Measurements from ENCODE around the gene CTNND2.
"Not testable (repeated sequence)": the region's sequence is repeated elsewhere in the genome, so short reads cannot be mapped to it uniquely, and the experiment has no call there.

The CTNND2 gene

DNA sequence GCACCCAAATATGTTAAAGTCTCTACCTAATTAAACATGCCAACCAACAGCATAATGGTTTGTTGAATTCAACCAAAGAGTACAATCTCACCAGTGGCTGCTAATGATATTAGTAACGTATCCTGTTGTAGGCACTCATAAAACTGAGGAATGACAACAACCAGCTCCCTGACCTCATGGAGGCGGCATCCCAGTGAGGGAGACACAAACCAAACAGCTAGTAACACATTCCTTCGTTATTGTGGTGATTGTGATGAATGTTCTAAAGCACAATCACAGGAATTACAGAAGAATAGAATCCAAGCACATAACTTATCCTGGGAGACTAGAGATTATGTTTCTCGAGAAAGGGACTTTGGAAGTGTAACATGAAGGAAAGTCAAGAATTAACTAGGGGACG, 224.6 kb downstream of the CTNND2 start:
- DNase-seq (ENCODE audit: low read depth) = no peak

DNA sequence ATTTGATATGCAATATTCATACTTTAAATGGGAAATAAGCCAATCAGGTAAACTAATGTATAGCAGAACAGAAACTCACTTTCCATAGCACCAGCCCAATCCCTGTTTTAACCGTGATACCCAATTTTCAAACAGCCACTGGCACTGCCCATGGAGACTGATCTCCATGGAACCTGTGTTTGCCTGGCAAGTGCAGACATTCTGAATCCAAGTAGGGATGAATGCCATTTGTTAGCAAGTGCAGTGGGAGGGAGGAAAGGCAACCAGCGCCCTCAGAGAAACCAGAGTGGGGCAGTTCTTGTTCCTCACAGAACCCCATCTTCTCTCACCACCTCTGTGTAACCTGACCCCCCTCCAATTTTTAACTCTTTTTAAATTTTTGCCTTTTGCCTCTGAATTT, 229.1 kb downstream of the CTNND2 start:
- no peak for DNase-seq (ENCODE audit: low read depth)

DNA sequence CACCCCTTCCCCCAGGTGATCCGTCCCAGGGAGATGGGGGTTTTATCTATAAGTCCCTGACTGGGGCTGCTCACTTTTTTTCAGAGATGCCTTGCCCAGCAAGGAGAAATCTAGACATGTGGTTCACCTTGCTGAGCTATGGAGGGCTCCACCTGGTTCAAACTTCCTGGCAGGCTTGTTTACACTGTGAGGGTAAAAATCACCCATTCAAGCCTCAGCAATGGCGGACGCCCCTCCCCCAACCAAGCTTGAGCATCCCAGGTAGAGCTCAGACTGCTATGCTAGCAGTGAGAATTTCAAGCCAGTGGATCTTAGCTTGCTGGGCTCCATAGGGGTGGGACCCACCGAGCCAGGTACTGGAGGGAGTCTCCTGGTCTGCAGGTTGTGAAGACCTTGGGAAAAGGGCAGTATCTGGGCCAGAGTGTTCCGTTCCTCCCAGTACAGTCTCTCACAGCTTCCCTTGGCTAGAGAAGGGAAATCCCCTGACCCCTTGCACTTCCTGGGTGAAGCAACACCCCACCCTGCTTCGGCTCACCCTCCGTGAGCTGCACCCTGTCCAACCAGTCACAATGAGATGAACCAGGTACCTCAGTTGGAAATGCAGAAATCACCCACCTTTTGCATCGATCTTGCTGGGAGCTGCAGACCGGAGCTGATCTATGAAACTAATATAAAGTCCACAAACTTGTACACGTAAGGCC, 231.7 kb downstream of the CTNND2 start:
- DNase-seq (ENCODE audit: low read depth) = no peak

DNA sequence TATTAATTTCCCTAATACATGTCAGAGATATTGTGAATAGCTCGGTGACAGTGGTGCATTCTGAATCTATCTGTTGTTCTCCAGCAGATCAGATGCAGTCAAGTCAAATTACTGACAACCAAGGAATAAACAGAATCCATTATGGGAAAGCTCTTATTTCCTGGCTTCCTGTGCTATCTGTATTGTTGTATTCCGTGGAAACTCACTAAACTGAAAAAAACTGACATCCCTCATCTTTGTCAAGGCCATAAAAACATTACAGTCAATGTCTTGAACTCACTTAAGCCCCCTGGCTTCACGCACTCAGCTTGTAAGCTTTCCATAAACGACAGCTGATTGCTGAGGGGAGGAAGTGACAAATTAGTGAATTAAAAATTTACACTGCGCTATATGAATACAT, 245.9 kb downstream of the CTNND2 start:
- DNase-seq (ENCODE audit: low read depth) = no peak

DNA sequence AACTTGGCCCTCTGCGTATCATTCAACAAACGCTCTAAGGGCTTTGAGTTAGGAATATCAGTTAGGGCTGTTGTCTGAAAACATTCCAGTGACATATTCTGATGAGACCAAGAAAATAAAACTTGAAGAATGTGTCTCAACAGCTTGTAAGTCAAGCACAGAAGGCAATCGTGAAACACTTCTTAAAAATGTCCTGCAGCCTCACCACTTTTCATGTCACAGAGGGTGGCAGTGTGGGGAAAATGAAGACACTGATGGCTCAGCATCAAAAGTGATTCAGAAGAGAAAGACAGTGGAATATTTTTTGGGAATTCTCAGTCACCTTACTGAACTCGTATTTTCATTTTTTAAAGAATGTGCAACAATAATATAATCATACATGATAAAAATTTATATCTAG, 247.3 kb downstream of the CTNND2 start:
- DNase-seq (ENCODE audit: low read depth) = no peak

DNA sequence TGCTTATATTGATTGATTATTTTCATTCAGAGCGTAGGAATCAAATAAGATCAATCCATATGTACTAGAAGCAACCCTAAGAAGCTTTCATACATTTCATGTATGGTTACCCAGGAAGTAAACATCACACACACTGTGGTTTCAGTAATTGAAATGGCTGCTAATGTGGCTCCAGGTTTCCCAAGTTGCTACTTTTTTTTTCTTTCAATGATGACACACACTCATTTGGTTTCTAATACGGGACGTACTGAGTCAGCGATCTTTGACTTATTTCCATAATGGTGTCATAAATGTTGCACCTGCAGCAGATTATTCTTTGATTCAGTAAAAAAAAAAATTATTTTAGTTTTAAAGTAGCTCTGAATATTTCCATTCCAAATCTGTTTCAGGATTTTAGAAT, 248.6 kb downstream of the CTNND2 start:
- no peak for DNase-seq (ENCODE audit: low read depth)

DNA sequence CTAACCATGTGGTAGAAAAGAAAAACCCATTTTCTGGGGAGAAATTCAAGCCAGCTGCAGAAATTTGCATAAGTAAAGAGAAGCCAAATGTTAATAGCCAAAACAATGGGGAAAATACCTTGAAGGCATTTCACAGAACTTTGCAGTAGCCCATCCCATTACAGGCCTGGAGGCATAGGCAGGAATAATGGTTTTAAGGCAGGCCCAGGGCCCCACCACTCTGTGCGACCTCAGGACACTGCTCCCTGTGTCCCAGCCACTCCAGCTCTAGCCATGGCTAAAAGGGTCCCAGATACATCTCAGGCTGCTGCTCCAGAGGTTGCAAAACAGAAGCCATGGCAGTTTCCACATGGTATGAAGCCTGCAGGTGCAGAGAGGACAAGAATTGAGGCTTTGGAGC, 253.3 kb downstream of the CTNND2 start:
- DNase-seq (ENCODE audit: low read depth) = no peak

DNA sequence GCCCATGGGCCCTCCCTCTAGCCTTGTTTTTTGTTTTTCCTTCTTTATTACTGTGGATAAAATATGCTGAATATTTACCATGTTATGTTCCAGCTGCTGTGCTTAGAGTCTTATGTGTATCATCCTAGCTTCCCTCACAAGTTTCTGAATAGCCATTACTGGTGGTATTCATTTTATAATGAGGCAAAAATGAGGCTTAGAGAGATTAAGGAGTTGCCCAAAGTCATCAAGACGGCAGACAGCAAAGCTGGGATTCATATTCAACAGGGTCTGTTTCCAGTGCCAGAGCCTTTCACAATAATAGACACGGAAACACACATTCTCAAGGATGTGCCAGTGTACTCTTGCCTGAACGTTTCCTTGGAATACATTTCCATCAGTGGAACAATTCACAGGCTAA, 258.1 kb downstream of the CTNND2 start:
- DNase-seq (ENCODE audit: low read depth) = no peak

DNA sequence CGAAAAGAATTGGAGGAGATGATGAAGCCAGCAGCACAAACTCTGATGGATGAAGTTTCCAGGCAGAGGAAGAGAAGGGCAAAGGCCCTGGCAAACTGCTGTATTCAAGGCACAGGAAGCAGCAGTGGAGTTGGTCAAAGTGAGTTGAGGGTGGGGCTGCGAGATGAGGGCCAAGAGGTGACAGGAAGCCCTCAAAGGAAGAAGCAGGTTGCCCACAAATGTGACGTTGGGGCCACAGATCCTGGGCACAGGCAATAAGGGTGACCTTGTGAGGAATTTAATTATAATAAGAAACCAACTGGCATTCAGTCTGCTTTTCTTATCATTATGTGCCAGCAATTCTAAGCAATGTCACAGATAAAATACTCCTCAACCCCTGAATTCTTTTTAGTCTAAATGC, 261.8 kb downstream of the CTNND2 start:
- DNase-seq (ENCODE audit: low read depth) = no peak

DNA sequence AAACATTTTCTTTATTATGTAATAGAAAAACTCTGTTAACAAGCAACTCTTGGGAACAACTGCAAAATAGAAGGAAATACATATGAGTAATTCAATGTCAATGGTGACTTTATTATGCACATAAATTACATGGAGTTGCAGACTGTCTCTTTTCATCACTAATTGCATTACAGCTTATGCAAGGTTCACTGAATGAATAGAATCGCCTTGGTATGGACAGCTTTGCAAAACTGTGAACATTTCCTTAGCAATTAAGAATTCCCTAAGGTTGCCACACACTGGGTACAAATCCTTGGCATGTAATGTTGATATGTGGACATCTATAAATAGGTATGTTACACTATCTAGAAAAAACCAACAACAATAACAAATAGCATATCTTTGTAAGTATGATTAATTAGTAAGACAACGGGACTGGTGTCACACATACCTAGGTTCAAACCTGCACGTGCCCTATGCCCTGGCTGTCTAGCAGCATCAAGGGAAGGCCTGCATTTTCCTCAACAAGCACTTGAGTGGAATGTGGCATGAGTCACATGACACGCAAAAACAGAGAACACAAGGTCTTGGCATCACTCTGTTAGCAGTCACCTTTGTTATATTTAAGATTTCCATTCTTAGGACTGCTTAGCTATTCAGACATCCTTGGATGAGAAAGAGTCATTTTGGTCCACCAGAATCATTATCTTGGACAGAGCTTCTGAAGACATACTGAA, 263.9 kb downstream of the CTNND2 start:
- no peak for DNase-seq (ENCODE audit: low read depth)

DNA sequence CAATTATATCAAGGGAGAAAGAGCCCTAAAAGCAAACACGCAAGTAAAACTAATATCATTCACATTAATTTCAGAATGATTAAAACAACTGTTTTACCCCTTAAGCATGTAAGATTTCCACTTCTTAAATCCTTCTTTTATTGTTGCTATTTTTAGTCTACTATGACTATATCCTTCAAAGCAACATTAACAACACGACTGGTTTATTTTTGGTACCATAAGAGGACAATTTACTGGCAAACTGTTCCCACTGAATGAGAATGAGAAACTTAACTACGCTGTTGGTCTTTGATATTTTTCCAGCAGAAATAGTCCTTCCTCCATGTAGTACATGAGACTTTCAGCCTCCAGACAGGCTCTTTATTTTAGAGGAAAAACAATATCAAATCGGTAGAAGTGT, 281.5 kb downstream of the CTNND2 start:
- DNase-seq (ENCODE audit: low read depth) = no peak

DNA sequence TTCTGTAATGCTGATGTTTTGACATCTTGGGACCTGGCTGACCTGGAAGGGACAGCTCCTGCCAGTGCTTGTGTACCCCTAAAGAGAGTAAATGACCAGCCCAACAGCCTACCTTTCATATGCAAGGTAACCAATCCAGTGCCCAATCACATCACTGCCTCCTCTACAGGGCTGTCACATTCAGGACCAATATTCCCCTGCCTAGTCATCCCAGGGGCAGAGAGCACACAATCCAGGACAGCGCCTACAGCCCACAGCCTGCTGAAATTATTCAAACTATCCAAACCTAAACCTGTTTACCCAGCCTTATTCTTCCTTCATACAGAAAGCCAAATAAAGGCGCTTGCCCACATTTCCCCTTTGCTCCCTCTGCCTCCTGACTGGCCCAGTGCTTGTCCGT, 284.1 kb downstream of the CTNND2 start:
- no peak for DNase-seq (ENCODE audit: low read depth)

DNA sequence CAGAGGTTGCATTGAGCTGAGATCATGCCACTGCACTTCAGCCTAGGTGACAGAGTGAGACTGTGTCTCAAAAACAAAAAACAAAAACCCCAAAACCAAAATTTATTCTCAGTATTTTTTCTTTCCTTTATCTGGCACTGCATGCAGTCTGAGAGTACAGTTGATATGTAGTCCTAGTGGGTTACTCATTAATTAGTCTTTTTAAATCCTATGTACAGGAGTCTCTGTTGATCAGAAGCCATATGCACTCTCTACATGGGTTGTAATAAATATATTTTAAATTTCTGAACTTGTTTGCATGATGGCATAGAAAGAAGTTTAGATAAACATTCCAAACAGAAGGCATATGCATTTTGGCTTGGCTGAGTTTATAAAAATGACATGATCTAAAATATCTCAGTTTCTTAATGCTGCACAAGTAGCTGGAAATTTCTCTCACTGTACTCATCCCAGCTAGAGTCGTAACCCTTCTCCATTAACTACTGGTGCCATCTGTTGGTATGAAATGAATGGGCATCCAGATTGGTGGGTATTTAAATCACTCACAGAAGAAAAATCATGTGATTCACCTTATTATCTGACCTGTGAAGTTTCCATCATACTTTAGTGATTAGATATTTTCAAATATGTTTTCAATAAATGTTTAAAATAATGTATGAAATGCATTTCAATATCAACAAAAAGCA, 284.8 kb downstream of the CTNND2 start:
- DNase-seq (ENCODE audit: low read depth) = peak; percentile 39

DNA sequence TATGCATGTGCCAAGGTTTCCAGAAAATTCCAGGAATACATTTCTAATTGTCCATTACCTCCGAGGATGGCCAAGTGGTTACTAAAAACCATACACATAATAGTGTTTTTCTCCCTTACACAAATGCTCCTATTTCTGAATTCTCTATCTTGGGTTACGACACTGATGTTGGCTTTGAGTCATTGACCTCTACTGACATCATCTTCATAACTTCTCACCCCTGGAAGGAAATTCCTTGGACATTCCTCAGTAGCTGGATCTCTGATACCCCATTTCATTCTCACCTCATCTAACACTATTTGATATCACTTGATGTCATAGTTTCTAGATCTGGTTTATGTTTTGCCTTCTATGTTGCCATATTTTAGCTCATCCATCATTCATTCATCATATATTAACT, 287.2 kb downstream of the CTNND2 start:
- peak; percentile 75 for DNase-seq (ENCODE audit: low read depth)

DNA sequence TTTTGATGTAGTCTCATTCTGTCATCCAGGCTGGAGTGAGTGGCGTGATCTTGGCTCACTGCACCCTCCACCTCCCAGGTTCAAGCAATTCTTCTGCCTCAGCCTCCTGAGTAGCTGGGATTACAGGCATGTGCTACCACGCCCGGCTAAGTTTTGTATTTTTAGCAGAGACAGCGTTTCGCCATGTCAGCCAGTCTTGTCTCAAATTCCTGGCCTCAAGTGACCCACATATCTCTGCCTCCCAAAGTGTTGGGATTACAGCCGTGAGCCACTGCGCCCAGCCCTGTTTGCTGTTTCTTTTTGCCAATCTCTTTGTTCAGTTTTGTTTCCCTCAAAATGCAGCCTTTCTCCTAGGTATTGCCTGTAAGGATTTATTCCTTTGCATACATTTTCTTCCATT, 287.6 kb downstream of the CTNND2 start:
- DNase-seq (ENCODE audit: low read depth) = not testable (repeated sequence)

DNA sequence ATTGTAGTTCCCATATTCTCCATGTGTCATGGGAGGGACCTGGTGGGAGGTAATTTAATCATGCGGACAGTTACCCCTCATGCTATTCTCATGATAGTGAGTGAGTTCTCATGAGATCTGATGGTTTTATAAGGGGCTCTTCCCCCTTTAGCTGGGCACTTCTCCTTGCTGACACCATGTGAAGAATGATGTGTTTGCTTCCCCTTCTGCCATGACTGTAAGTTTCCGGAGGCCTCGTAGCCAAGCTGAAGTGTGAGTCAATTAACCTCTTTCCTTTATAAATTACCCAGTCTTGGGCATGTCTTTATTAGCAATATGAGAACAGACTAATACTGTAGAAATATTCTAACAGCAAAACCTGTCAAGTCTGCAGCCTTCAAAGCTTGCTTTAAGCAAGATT, 293.2 kb downstream of the CTNND2 start:
- no peak for DNase-seq (ENCODE audit: low read depth)

DNA sequence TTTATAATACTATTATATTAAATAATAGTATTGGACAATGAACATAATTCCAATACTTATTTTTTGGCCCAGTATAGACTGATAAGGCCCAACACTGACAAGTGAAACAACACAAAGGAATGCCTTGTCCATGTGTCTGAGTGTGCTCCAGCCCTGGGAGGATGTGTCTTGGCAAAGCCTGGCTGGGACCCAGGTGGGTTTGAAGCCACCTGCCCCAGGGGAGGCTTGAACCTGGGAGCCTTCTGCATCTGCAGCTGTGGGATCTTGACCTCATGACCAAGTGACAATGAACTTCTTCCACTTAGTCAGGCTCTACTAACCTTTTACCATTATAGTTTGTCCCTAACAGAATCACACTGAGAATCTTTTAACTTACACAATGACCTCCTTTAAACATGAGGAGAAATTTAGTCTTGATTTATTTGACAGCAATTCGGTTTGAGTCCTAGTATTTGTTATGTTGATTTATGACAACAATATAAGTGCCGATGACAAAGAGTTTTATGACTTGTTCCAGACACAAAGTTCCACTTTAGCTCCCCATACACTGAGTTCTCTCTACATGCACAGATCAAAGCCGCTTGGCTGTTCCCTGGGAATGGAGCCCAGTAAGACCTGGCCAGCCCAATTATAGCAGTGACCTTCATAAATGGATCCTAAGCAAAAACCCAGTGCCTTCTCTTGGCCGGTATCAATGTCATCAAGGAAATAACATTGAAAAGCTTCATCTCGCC, 294.5 kb downstream of the CTNND2 start:
- no peak for DNase-seq (ENCODE audit: low read depth)

DNA sequence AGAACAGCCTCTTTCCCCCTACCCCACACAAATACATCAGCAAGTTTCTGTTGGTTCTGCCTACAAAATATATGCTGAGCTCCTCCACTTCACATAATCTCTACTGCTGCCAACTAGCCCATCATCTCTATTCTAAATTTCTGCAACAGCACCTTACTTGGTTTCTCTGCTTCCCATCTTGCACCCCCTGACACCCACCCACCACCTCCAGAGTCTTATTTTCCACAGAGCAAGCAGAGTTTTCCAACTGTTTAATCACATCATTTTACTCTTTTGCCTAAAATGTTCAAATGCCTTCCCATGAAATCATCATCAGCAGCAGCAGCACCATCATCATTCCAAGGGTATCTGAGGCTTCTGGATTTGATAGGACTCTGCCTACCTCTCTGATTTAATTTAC, 295.7 kb downstream of the CTNND2 start:
- DNase-seq (ENCODE audit: low read depth) = no peak

DNA sequence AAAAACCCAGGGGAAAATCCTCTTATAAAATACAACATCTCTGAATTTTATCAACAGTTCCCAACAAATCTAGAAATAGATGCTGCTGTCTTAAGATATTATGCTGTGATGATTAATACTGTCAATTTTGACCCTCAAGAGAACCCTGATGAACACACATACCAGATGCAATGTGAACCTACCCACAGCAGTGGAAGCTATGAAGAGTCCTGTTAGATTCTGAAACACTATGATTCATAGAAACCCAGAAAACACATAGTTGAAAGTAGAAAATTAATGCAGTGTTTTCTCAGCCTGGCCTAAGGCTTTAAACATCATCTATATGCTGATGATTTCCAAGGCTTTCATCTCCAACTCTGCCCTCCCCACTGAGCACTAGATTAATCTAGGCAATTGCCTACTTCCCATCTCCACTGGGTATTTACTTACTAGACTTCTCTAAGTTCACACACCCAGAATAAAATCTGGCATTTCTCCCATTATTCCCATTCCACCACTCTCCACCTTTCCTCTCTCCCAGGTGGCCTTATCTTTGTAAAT, 296.2 kb downstream of the CTNND2 start:
- DNase-seq (ENCODE audit: low read depth) = peak; percentile 14

DNA sequence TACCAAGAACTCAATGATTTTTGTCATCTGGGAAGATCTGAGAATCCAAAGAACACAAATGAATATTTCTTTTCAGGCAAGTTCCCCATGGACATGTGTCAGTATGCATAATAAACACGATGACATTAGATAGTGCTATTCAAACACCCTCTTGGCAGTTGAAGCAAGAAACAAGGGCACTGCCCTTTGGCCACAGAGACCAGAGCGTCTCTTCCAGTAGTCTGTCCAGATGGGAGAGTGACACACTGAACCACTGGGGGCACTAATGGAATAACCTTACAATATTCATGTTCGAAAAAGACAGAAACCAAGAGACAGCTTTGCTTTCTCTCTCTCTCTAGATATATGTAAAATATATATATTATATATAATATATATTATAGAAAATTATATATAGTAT, 301.9 kb downstream of the CTNND2 start:
- DNase-seq (ENCODE audit: low read depth) = no peak

DNA sequence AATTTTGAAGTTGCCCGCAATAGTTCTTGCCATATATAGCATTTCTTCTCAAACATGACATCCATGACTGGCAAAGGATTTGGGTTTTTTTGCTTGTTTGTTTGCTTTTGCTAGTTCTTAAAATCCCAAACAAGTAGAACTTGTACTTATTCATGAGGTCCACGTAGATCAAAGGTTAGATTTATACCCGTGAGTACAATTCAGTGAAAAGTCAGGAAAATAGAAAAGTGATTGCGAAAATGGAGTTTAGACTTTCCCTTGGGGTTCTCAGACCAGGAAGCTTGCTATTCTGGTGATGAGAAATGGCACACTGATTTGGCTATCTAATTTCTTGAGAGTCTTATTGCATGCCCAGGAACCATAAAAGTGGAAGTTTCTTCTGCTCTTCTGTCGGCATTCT, 304.7 kb downstream of the CTNND2 start:
- DNase-seq (ENCODE audit: low read depth) = no peak

DNA sequence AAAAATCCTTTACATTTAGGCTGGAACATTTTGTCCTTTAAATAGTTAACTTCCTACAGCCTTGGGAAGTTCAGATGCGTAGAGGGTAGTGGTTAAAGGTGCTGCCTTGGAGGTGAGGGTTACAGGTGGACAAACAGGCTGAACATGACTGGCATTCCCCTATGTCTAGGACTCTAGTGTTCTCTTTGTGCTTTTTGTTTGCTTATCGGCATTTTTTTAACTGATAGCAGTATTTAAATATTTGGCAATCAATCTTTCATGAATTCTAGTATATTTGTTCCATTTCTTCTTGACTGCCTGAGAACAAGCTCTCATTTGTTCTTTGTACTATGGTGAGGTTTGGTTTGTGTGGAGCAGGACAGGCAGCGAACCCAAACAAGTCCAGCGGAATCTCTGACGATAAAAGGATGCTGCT, 307.6 kb downstream of the CTNND2 start:
- no peak for DNase-seq (ENCODE audit: low read depth)
